ENCODE measurements around the gene SACS.

The SACS gene

GRCh38 chr13:23344931-23345595 lies 88.4 kb downstream of the SACS start:
- no peak overlapping the region for H3K27ac ChIP-seq (ENCODE audit: insufficient read depth, low read depth, low read length, poor library complexity, severe bottlenecking)
- peaks cover 37% of the 10 kb centered on the region for H3K36me3 ChIP-seq (ENCODE audit: control insufficient read depth, insufficient read depth, low read length)
- no peaks in the 10 kb centered on the region for H3K9me3 ChIP-seq (ENCODE audit: control insufficient read depth, low read length)
- H3K27me3 ChIP-seq (ENCODE audit: control insufficient read depth, insufficient read depth, low read length, poor library complexity, severe bottlenecking), result no peaks in the 10 kb centered on the region
- H3K4me3 ChIP-seq (ENCODE audit: insufficient read depth, low read depth, low read length), result no peak overlapping the region
- 91 to 94% methylated on average over 3 to 4 of the region's 4 CpGs for WGBS, 2 experiments
- H3K4me1 ChIP-seq (ENCODE audit: control insufficient read depth, insufficient read depth, low read length), result no peaks in the 10 kb centered on the region

DNA sequence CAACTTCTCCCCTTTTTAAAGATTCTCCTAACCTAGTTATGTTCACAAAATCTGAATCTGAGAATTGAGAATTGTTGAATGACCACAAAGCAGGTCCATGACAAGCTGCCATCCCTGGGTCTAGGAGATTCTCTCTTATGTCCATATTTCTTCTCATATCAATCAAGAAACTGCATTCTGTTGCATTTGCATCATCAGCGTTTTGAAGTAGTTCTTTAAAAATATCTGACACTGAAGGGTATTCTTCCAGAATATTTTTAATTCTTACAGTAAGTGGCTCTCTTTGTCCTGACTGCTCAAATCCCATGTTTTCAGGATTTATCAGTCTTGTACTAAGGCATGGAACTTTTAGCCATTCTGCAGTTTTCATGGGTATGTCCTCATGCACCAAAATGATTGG lies 94.3 kb downstream of the SACS start:
- Histone ChIP-seq H3K4me3 (ENCODE audit: insufficient read depth, low read depth, low read length) (no peak overlapping the region), H3K4me1 (ENCODE audit: control insufficient read depth, insufficient read depth, low read length) (no peaks in the 10 kb centered on the region), H3K9me3 (ENCODE audit: control insufficient read depth, low read length) (peaks cover 2% of the 10 kb centered on the region), H3K27me3 (ENCODE audit: control insufficient read depth, insufficient read depth, low read length, poor library complexity, severe bottlenecking) (no peaks in the 10 kb centered on the region), H3K27ac (ENCODE audit: insufficient read depth, low read depth, low read length, poor library complexity, severe bottlenecking) (no peak overlapping the region), H3K36me3 (ENCODE audit: control insufficient read depth, insufficient read depth, low read length) (peaks cover 53% of the 10 kb centered on the region)
- 87 to 100% methylated on average over 1 of the region's 1 CpG for whole genome bisulfite sequencing, 2 experiments

DNA sequence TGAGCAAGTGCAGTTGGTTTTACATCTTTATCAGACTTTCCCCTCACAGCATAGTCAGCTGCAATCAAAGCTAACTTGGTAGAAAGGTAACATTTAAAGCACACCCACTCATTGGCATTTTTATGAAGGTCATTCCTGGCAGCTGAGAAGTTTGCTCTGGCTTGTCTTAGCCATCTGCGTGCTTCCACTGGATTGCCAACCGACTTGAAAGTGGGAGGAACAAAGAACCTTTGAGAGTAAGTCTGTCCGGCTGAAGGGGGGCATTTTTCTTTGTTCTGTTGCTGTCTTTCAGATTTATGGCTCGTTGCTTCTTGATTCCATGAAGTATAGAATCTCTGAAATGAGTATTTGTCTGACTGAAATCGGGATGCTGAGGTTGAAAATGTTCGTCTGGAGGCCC lies 103.1 kb downstream of the SACS start:
- Histone ChIP-seq H3K27ac (ENCODE audit: insufficient read depth, low read depth, low read length, poor library complexity, severe bottlenecking) (no peak overlapping the region), H3K9me3 (ENCODE audit: control insufficient read depth, low read length) (no peaks in the 10 kb centered on the region), H3K4me1 (ENCODE audit: control insufficient read depth, insufficient read depth, low read length) (no peaks in the 10 kb centered on the region), H3K4me3 (ENCODE audit: insufficient read depth, low read depth, low read length) (no peak overlapping the region), H3K36me3 (ENCODE audit: control insufficient read depth, insufficient read depth, low read length) (peaks cover 25% of the 10 kb centered on the region), H3K27me3 (ENCODE audit: control insufficient read depth, insufficient read depth, low read length, poor library complexity, severe bottlenecking) (no peaks in the 10 kb centered on the region)
- 96% methylated on average over 6 of the region's 6 CpGs for WGBS, 2 experiments

GRCh38 chr13:23325191-23325590 lies 108.3 kb downstream of the SACS start:
- 91 to 95% methylated on average over 2 of the region's 2 CpGs for WGBS, 2 experiments
- Histone ChIP-seq H3K27me3 (ENCODE audit: control insufficient read depth, insufficient read depth, low read length, poor library complexity, severe bottlenecking) (no peaks in the 10 kb centered on the region), H3K9me3 (ENCODE audit: control insufficient read depth, low read length) (no peaks in the 10 kb centered on the region), H3K27ac (ENCODE audit: insufficient read depth, low read depth, low read length, poor library complexity, severe bottlenecking) (no peak overlapping the region), H3K4me3 (ENCODE audit: insufficient read depth, low read depth, low read length) (no peak overlapping the region), H3K4me1 (ENCODE audit: control insufficient read depth, insufficient read depth, low read length) (no peaks in the 10 kb centered on the region), H3K36me3 (ENCODE audit: control insufficient read depth, insufficient read depth, low read length) (peaks cover under 1% of the 10 kb centered on the region)

DNA sequence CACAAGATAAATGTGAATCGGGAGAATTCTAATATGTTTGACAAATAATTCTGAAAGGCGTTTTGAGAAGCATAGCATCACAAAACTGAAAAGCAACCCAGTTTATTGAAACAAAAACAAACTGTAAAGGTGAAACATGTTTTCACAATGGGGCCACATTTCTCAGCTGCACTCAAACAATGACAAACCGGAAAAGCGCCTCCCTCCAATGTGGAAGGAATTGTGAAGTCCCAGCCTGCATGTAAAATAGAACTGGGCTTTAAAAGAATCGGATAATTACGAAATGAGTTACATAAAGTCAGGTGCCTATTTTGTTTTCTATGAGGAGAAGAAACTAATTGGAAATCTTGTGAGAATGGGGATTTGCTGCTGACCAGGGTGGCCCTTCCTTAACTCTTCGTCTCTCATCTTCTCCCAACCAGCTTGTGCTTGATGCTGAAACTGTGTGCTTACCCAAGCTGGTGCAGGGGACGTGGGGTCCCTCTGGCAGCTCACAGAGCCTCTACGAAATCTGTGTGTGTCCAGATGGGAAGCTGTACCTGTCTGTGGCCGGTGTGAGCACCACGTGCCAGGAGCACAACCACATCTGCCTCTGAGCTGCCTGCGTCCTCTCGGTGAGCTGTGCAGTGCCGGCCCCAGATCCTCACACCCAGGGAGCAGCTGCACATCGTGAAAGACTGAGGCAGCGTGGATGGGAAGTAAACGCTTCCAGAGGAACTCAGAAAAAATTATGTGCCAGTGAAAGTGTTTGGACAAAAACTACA lies 109.4 kb downstream of the SACS start:
- H3K9me3 ChIP-seq (ENCODE audit: control insufficient read depth, low read length), result no peaks in the 10 kb centered on the region
- H3K36me3 ChIP-seq (ENCODE audit: control insufficient read depth, insufficient read depth, low read length), result no peaks in the 10 kb centered on the region
- 80 to 83% methylated on average over 17 of the region's 17 CpGs for WGBS, 2 experiments
- no peaks in the 10 kb centered on the region for H3K27me3 ChIP-seq (ENCODE audit: control insufficient read depth, insufficient read depth, low read length, poor library complexity, severe bottlenecking)
- H3K4me1 ChIP-seq (ENCODE audit: control insufficient read depth, insufficient read depth, low read length), result no peaks in the 10 kb centered on the region
- H3K27ac ChIP-seq (ENCODE audit: insufficient read depth, low read depth, low read length, poor library complexity, severe bottlenecking), result no peak overlapping the region
- H3K4me3 ChIP-seq (ENCODE audit: insufficient read depth, low read depth, low read length), result no peak overlapping the region

DNA sequence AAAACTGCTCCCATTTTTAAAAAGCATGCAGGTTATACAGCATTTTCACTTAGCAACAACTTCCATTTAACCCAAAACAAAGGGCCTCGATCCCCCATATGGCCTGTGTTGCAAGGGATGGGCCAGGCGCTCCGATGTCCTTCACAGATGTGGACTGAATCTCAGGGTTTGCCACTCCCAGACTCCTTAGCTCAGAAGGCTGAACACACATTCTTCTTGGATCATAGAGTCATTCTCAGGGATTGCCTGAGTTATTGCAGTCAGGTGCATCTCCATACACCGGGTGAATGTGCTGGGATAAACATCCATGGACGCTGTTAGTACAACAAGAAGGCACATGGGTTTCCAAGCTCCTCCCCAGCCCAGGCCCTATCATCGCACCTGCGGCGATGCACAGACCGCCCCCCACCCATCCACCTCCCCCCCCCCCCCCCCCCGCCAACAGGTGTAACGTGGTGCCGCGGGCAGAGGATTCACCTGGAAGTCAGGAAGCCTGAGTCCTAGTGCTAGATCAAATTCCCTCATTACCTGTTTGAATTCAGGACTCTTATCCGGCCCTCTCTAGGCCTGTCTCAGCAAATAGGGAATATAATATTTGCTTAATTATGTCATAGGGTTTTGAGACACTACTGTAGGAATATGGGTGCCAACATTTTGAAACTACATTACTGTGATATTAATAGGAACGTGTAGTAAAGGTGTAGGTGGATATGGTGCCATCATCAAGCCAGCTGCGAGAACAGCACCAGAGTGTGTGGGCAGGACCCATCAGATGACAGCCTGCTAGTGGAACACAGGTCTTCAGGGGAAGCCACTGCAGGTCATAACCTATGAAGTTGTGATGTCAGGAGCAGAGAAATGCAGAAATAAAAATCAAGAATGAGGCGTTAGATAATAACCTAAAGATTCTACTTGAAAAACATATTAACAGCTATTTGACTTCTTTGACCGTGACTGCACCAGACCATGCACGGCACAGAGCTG lies 110.9 kb downstream of the SACS start:
- 96 to 97% methylated on average over 10 to 17 of the region's 19 CpGs for WGBS, 2 experiments
- H3K36me3 ChIP-seq (ENCODE audit: control insufficient read depth, insufficient read depth, low read length), result no peaks in the 10 kb centered on the region
- H3K27me3 ChIP-seq (ENCODE audit: control insufficient read depth, insufficient read depth, low read length, poor library complexity, severe bottlenecking), result no peaks in the 10 kb centered on the region
- H3K27ac ChIP-seq (ENCODE audit: insufficient read depth, low read depth, low read length, poor library complexity, severe bottlenecking), result no peak overlapping the region
- no peak overlapping the region for H3K4me3 ChIP-seq (ENCODE audit: insufficient read depth, low read depth, low read length)
- no peaks in the 10 kb centered on the region for H3K9me3 ChIP-seq (ENCODE audit: control insufficient read depth, low read length)
- H3K4me1 ChIP-seq (ENCODE audit: control insufficient read depth, insufficient read depth, low read length), result no peaks in the 10 kb centered on the region

GRCh38 chr13:23321535-23322241 lies 111.8 kb downstream of the SACS start:
- H3K36me3 ChIP-seq (ENCODE audit: control insufficient read depth, insufficient read depth, low read length), result no peaks in the 10 kb centered on the region
- no peaks in the 10 kb centered on the region for H3K9me3 ChIP-seq (ENCODE audit: control insufficient read depth, low read length)
- H3K27ac ChIP-seq (ENCODE audit: insufficient read depth, low read depth, low read length, poor library complexity, severe bottlenecking), result no peak overlapping the region
- WGBS, 2 experiments, result 88 to 91% methylated on average over 5 to 6 of the region's 6 CpGs
- H3K4me1 ChIP-seq (ENCODE audit: control insufficient read depth, insufficient read depth, low read length), result no peaks in the 10 kb centered on the region
- no peak overlapping the region for H3K4me3 ChIP-seq (ENCODE audit: insufficient read depth, low read depth, low read length)
- no peaks in the 10 kb centered on the region for H3K27me3 ChIP-seq (ENCODE audit: control insufficient read depth, insufficient read depth, low read length, poor library complexity, severe bottlenecking)

GRCh38 chr13:23320926-23321534 lies 112.5 kb downstream of the SACS start:
- Histone ChIP-seq H3K36me3 (ENCODE audit: control insufficient read depth, insufficient read depth, low read length) (no peaks in the 10 kb centered on the region), H3K4me3 (ENCODE audit: insufficient read depth, low read depth, low read length) (no peak overlapping the region), H3K9me3 (ENCODE audit: control insufficient read depth, low read length) (no peaks in the 10 kb centered on the region), H3K27ac (ENCODE audit: insufficient read depth, low read depth, low read length, poor library complexity, severe bottlenecking) (no peak overlapping the region), H3K4me1 (ENCODE audit: control insufficient read depth, insufficient read depth, low read length) (no peaks in the 10 kb centered on the region), H3K27me3 (ENCODE audit: control insufficient read depth, insufficient read depth, low read length, poor library complexity, severe bottlenecking) (no peaks in the 10 kb centered on the region)
- 89 to 97% methylated on average over 3 to 4 of the region's 4 CpGs for WGBS, 2 experiments

GRCh38 chr13:23319883-23320224 lies 113.6 kb downstream of the SACS start:
- H3K4me1 ChIP-seq (ENCODE audit: control insufficient read depth, insufficient read depth, low read length), result no peaks in the 10 kb centered on the region
- no peaks in the 10 kb centered on the region for H3K36me3 ChIP-seq (ENCODE audit: control insufficient read depth, insufficient read depth, low read length)
- H3K9me3 ChIP-seq (ENCODE audit: control insufficient read depth, low read length), result no peaks in the 10 kb centered on the region
- no peaks in the 10 kb centered on the region for H3K27me3 ChIP-seq (ENCODE audit: control insufficient read depth, insufficient read depth, low read length, poor library complexity, severe bottlenecking)
- H3K4me3 ChIP-seq (ENCODE audit: insufficient read depth, low read depth, low read length), result no peak overlapping the region
- WGBS, 2 experiments, result 85 to 95% methylated on average over 2 to 3 of the region's 3 CpGs
- no peak overlapping the region for H3K27ac ChIP-seq (ENCODE audit: insufficient read depth, low read depth, low read length, poor library complexity, severe bottlenecking)
